Liver (tissue), 9 donors: Measurements from ENCODE around the gene KRTAP16-1. TPM values are rescaled to one million over a fixed set of nuclear protein-coding genes. Genes with fewer than 3 reads are reported as not detected.
A peak's percentile ranks its signal among the peaks of the same experiment; 100 is the strongest.

ENCODE experiments used
- DNase-seq: peaks from one replicate; pipeline ENCODE4 v3.0.0-alpha.2; 2017; ENCODE audit warnings: low spot score
- H3K27ac ChIP-seq, 2 donors: one replicate each; pipeline ENCODE4 v1.7.0; 2013; ENCODE audit warnings: inconsistent platforms in 2 of 2, low read length in 2 of 2, control low read depth in 1 of 2, low read depth in 1 of 2, mild to moderate bottlenecking in 1 of 2
- H3K27me3 ChIP-seq, 4 donors: one replicate each; pipeline versions ENCODE4 v1.6.1 to v1.7.0; 2013; ENCODE audit warnings: low read length in 3 of 4, inconsistent platforms in 1 of 4, mild to moderate bottlenecking in 1 of 4, moderate library complexity in 1 of 4; ENCODE audit not compliant: control insufficient read depth in 4 of 4, insufficient read depth in 4 of 4
- H3K36me3 ChIP-seq, 4 donors: one replicate each; pipeline versions ENCODE4 v1.6.1 to v1.7.0; 2013; ENCODE audit warnings: low read length in 3 of 4, mild to moderate bottlenecking in 3 of 4, low read depth in 1 of 4, moderate library complexity in 1 of 4; ENCODE audit not compliant: control insufficient read depth in 4 of 4, insufficient read depth in 3 of 4
- H3K4me1 ChIP-seq, 4 donors: one replicate each; pipeline versions ENCODE4 v1.6.1 to v1.7.0; 2013; ENCODE audit warnings: low read length in 3 of 4, mild to moderate bottlenecking in 3 of 4, moderate library complexity in 1 of 4; ENCODE audit not compliant: control insufficient read depth in 4 of 4, insufficient read depth in 4 of 4
- H3K4me3 ChIP-seq, 3 donors: one replicate each; pipeline versions ENCODE4 v1.6.1 to v1.7.0; 2013; ENCODE audit warnings: low read length in 3 of 3, control low read depth in 1 of 3, low read depth in 1 of 3, mild to moderate bottlenecking in 1 of 3
- H3K9ac ChIP-seq, 2 donors: one replicate each; pipeline ENCODE4 v1.7.0; 2013; ENCODE audit warnings: low read length in 2 of 2, mild to moderate bottlenecking in 2 of 2, moderate library complexity in 2 of 2, control low read depth in 1 of 2, low read depth in 1 of 2
- H3K9me3 ChIP-seq, 4 donors: one replicate each; pipeline versions ENCODE4 v1.6.1 to v1.7.0; 2013; ENCODE audit warnings: low read length in 3 of 4; ENCODE audit not compliant: control insufficient read depth in 4 of 4
- EGR1 ChIP-seq, 2 donors: IDR thresholded peaks; 2 replicates each; pipeline ENCODE4 v1.6.1; 2016 to 2018; ENCODE audit warnings: antibody characterized with exemption in 2 of 2, low read depth in 2 of 2
- FOXA1 ChIP-seq: IDR thresholded peaks from 2 replicates; pipeline ENCODE4 v1.6.1; 2016; ENCODE audit warnings: antibody characterized with exemption
- FOXA2 ChIP-seq: IDR thresholded peaks from 2 replicates; pipeline ENCODE4 v1.6.1; 2016; ENCODE audit warnings: antibody characterized with exemption
- GABPA ChIP-seq, 2 donors: IDR thresholded peaks in 1 of 2; conservative IDR thresholded peaks in 1 of 2; 2 replicates each; pipeline ENCODE4 v1.6.1; 2016; ENCODE audit warnings: antibody characterized with exemption in 2 of 2, mild to moderate bottlenecking in 1 of 2, moderate library complexity in 1 of 2
- HNF4A ChIP-seq, 2 donors: conservative IDR thresholded peaks; 2 replicates each; pipeline ENCODE4 v1.6.1; 2016; ENCODE audit warnings: antibody characterized with exemption in 2 of 2, mild to moderate bottlenecking in 2 of 2
- HNF4G ChIP-seq: IDR thresholded peaks from 2 replicates; pipeline ENCODE4 v1.6.1; 2016; ENCODE audit warnings: antibody characterized with exemption
- JUND ChIP-seq, 2 donors: IDR thresholded peaks; 2 replicates each; pipeline ENCODE4 v1.6.1; 2016; ENCODE audit warnings: antibody characterized with exemption in 2 of 2
- NR2F2 ChIP-seq: IDR thresholded peaks from 2 replicates; pipeline ENCODE4 v1.6.1; 2016; ENCODE audit warnings: antibody characterized with exemption
- RAD21 ChIP-seq, 2 donors: IDR thresholded peaks; 2 replicates each; pipeline ENCODE4 v1.6.1; 2016; ENCODE audit warnings: antibody characterized with exemption in 2 of 2, mild to moderate bottlenecking in 2 of 2
- RXRA ChIP-seq, 2 donors: IDR thresholded peaks; 2 replicates each; pipeline ENCODE4 v1.6.1; 2017 to 2018; ENCODE audit warnings: antibody characterized with exemption in 2 of 2, mild to moderate bottlenecking in 1 of 2
- SP1 ChIP-seq: IDR thresholded peaks from 2 replicates; pipeline ENCODE4 v1.6.1; 2018; ENCODE audit warnings: antibody characterized with exemption, mild to moderate bottlenecking
- TAF1 ChIP-seq: conservative IDR thresholded peaks from 2 replicates; pipeline ENCODE4 v1.6.1; 2016; ENCODE audit warnings: antibody characterized with exemption, mild to moderate bottlenecking
- YY1 ChIP-seq: IDR thresholded peaks from 2 replicates; pipeline ENCODE4 v1.6.1; 2016; ENCODE audit warnings: antibody characterized with exemption, mild to moderate bottlenecking
- whole genome bisulfite sequencing: extraction: QIAGEN DNeasy Blood & Tissue Kit; methylation state at CpG from one replicate; pipeline ENCODE4 v1.1.7; 2013; 5-methylcytosine and 5-hydroxymethylcytosine counted together
- polyA plus RNA-seq, 2 donors: library from polyadenylated mRNA; stranded (reverse) in 1 of 2; unstranded in 1 of 2; fragments of 200-250 nt in 1 of 2; fragments of >200 nt in 1 of 2; fragmentation: Nextera tagmentation in 1 of 2; extraction: Ambion mirVana in 1 of 2; gene quantifications; one replicate each; pipeline versions ENCODE4 v1.2.1 to v1.2.3, GENCODE V29; 2013 to 2015
- total RNA-seq, 2 donors: library from RNA; depleted of rRNA; stranded (reverse); fragments of >200 nt; gene quantifications; one replicate each; pipeline ENCODE4 v1.2.3, GENCODE V29; 2014
- TF ChIP-seq, protein P1 (sequence below): IDR thresholded peaks from 2 replicates; pipeline ENCODE4 v1.6.1; 2016; ENCODE audit warnings: antibody characterized with exemption
- TF ChIP-seq, protein P2 (sequence below): IDR thresholded peaks from 2 replicates; pipeline ENCODE4 v1.6.1; 2016; ENCODE audit warnings: antibody characterized with exemption, mild to moderate bottlenecking
- TF ChIP-seq, protein P3 (sequence below): fragments of 150-350 bp; IDR thresholded peaks from 2 replicates; pipeline ENCODE4 v1.5.1; 2017; ENCODE audit warnings: improper control_type of control experiment, low read depth, low read length; ENCODE audit not compliant: missing input control
- TF ChIP-seq, protein P4 (sequence below): IDR thresholded peaks from 2 replicates; pipeline ENCODE4 v1.6.1; 2016; ENCODE audit warnings: antibody characterized with exemption
- TF ChIP-seq, protein P5 (sequence below): IDR thresholded peaks from 2 replicates; pipeline ENCODE4 v1.6.1; 2016; ENCODE audit warnings: antibody characterized with exemption
- donor health status: healthy.
- donor health status: healthy.
- donor health status: healthy.
- donor health status: healthy.
- donor health status: healthy.

KRTAP16-1 gene
- total and polyA plus RNA-seq, 4 donors, result not detected

DNA sequence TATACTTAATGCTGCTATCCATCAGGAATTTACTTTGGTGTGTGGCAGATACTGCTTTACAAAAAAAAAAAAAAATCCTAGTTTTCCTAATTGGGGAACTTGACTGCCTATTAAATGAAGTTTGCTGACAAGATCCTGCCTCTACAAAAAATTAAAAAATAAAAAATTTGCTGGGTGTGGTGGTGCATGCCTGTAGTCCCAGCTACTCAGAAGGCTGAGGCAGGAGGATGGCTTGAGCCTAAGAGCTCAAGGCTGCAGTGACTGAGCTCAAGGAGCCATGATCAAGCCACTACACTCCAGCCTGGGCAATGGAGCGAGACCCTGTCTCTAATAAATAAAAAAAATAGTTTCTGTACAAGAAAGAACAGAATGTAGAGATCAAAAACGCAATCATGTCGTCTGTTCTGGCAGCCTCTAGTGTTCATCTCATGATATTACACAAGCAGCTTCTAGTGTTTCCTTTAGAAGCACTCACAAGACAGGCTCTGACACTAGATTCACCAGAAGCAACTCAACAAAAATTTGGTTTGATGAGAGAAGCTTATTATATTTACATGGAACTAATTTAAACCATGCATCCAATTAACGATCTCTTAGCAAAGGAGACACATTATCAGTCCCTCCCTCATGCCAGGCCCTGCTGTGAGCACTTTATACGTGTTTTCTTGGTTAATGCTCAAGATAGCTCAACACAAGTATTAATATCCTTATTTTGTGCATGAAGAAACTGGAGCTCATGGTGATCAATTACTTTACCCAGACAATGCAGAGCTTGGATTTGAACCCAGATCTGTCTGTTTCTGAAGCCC lies 13.2 kb upstream of the KRTAP16-1 start:
- Histone ChIP-seq H3K27me3 (no peaks in the 10 kb centered on the region), H3K36me3 (no peaks in the 10 kb centered on the region), H3K9ac (no peak overlapping the region), H3K27ac (no peak overlapping the region), H3K9me3 (peaks cover 0 to 5% (median under 1%) of the 10 kb centered on the region in 4 donors), H3K4me1 (no peaks in the 10 kb centered on the region), H3K4me3 (no peak overlapping the region)
- TF ChIP-seq RAD21 (IDR thresholded peaks at IDR 0.05) (peak; percentile 70 to 74), EGR1 (IDR thresholded peaks at IDR 0.05; ENCODE audit: low read depth in 2 of 2) (no peak), SP1 (no peak), HNF4A (conservative IDR thresholded peaks at IDR 0.05) (no peak), JUND (IDR thresholded peaks at IDR 0.05) (no peak), FOXA1 (no peak), GABPA (IDR thresholded peaks at IDR 0.05 in 1 of 2, conservative IDR thresholded peaks at IDR 0.05 in 1 of 2) (no peak), NR2F2 (no peak), TAF1 (no peak), RXRA (IDR thresholded peaks at IDR 0.05) (no peak)
- TF ChIP-seq, protein P1, sequence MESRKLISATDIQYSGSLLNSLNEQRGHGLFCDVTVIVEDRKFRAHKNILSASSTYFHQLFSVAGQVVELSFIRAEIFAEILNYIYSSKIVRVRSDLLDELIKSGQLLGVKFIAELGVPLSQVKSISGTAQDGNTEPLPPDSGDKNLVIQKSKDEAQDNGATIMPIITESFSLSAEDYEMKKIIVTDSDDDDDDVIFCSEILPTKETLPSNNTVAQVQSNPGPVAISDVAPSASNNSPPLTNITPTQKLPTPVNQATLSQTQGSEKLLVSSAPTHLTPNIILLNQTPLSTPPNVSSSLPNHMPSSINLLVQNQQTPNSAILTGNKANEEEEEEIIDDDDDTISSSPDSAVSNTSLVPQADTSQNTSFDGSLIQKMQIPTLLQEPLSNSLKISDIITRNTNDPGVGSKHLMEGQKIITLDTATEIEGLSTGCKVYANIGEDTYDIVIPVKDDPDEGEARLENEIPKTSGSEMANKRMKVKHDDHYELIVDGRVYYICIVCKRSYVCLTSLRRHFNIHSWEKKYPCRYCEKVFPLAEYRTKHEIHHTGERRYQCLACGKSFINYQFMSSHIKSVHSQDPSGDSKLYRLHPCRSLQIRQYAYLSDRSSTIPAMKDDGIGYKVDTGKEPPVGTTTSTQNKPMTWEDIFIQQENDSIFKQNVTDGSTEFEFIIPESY, result no peak
- TF ChIP-seq, protein P2, sequence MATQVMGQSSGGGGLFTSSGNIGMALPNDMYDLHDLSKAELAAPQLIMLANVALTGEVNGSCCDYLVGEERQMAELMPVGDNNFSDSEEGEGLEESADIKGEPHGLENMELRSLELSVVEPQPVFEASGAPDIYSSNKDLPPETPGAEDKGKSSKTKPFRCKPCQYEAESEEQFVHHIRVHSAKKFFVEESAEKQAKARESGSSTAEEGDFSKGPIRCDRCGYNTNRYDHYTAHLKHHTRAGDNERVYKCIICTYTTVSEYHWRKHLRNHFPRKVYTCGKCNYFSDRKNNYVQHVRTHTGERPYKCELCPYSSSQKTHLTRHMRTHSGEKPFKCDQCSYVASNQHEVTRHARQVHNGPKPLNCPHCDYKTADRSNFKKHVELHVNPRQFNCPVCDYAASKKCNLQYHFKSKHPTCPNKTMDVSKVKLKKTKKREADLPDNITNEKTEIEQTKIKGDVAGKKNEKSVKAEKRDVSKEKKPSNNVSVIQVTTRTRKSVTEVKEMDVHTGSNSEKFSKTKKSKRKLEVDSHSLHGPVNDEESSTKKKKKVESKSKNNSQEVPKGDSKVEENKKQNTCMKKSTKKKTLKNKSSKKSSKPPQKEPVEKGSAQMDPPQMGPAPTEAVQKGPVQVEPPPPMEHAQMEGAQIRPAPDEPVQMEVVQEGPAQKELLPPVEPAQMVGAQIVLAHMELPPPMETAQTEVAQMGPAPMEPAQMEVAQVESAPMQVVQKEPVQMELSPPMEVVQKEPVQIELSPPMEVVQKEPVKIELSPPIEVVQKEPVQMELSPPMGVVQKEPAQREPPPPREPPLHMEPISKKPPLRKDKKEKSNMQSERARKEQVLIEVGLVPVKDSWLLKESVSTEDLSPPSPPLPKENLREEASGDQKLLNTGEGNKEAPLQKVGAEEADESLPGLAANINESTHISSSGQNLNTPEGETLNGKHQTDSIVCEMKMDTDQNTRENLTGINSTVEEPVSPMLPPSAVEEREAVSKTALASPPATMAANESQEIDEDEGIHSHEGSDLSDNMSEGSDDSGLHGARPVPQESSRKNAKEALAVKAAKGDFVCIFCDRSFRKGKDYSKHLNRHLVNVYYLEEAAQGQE, result no peak
- TF ChIP-seq, protein P3, sequence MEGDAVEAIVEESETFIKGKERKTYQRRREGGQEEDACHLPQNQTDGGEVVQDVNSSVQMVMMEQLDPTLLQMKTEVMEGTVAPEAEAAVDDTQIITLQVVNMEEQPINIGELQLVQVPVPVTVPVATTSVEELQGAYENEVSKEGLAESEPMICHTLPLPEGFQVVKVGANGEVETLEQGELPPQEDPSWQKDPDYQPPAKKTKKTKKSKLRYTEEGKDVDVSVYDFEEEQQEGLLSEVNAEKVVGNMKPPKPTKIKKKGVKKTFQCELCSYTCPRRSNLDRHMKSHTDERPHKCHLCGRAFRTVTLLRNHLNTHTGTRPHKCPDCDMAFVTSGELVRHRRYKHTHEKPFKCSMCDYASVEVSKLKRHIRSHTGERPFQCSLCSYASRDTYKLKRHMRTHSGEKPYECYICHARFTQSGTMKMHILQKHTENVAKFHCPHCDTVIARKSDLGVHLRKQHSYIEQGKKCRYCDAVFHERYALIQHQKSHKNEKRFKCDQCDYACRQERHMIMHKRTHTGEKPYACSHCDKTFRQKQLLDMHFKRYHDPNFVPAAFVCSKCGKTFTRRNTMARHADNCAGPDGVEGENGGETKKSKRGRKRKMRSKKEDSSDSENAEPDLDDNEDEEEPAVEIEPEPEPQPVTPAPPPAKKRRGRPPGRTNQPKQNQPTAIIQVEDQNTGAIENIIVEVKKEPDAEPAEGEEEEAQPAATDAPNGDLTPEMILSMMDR, result peak; percentile 71
- TF ChIP-seq, protein P4, sequence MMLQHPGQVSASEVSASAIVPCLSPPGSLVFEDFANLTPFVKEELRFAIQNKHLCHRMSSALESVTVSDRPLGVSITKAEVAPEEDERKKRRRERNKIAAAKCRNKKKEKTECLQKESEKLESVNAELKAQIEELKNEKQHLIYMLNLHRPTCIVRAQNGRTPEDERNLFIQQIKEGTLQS, result no peak
- 32% methylated on average over 5 of the region's 5 CpGs for WGBS
- no peak for DNase-seq

DNA sequence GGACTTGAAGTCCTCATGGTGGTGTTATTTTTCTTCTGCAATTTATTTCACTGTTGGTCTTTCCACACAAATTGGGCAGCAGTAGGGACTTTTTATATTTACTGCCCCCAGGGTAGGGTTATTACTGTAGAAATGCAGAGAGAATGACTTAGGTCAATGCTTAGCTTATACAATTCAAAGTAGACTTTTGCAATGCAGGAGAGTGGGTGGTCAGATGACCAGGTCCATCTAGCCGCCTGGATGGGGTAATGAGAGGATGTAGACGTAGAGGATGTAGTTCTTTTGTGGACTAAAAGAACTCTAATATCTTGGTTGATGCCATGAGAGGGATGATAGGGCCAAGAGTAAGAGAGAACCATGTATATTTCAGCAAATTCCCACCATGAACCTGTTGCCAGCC lies 9.1 kb upstream of the KRTAP16-1 start:
- peaks cover 0 to 5% (median under 1%) of the 10 kb centered on the region in 4 donors for H3K9me3 ChIP-seq
- WGBS, result 60% methylated on average over 2 of the region's 2 CpGs
- no peak for DNase-seq
- H3K27me3 ChIP-seq, result no peaks in the 10 kb centered on the region
- H3K27ac ChIP-seq, result no peak overlapping the region
- H3K9ac ChIP-seq, result no peak overlapping the region
- H3K36me3 ChIP-seq, result no peaks in the 10 kb centered on the region
- no peak overlapping the region for H3K4me3 ChIP-seq
- H3K4me1 ChIP-seq, result no peaks in the 10 kb centered on the region
- no peak for TF ChIP-seq NR2F2
- no peak for TF ChIP-seq FOXA2
- TF ChIP-seq, protein P4, result no peak
- TF ChIP-seq SP1, result no peak
- no peak for TF ChIP-seq JUND (IDR thresholded peaks at IDR 0.05)
- no peak for TF ChIP-seq YY1
- no peak for TF ChIP-seq HNF4G
- no peak for TF ChIP-seq FOXA1
- TF ChIP-seq RXRA (IDR thresholded peaks at IDR 0.05), result no peak
- TF ChIP-seq, protein P1, result no peak
- TF ChIP-seq HNF4A (conservative IDR thresholded peaks at IDR 0.05), result no peak
- TF ChIP-seq, protein P5, sequence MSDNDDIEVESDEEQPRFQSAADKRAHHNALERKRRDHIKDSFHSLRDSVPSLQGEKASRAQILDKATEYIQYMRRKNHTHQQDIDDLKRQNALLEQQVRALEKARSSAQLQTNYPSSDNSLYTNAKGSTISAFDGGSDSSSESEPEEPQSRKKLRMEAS, result no peak
- no peak for TF ChIP-seq RAD21 (IDR thresholded peaks at IDR 0.05)
